Stimulated activated CD4-positive, alpha-beta T cell treated with anti-CD3 and anti-CD28 coated beads, Interleukin-4, amount 100 ng/mL, for 4 hours (primary cell): ENCODE results near the gene TFIP11.

Experiments used
- DNase-seq, 2 experiments: peaks; one replicate each; pipeline ENCODE4 v3.0.0-alpha.2; 2020

The TFIP11 gene

GRCh38 chr22:26512149-26512793, at the start of gene TFIP11:
Gene TFIP11, minus strand, starts transcription at chr22:26512473. Its CDS starts 2,201 bp downstream, at chr22:26510272.
- peak; percentile 85 to 92 for DNase-seq

GRCh38 chr22:26561756-26562417, 49.6 kb upstream of the TFIP11 start:
- DNase-seq, result no peak

GRCh38 chr22:26559961-26560575, 47.8 kb upstream of the TFIP11 start:
- DNase-seq, result no peak

GRCh38 chr22:26558248-26558895, 46.1 kb upstream of the TFIP11 start:
- DNase-seq, result no peak

GRCh38 chr22:26556904-26557303, 44.6 kb upstream of the TFIP11 start:
- no peak for DNase-seq

- no peak for DNase-seq
Measured at GRCh38 chr22:26555478-26555877, 43.2 kb upstream of the TFIP11 start.

GRCh38 chr22:26554956-26555355, 42.7 kb upstream of the TFIP11 start:
- no peak for DNase-seq

GRCh38 chr22:26553056-26553752, 40.9 kb upstream of the TFIP11 start:
- DNase-seq, result no peak

GRCh38 chr22:26552466-26552865, 40.2 kb upstream of the TFIP11 start:
- DNase-seq, result no peak

GRCh38 chr22:26551568-26551967, 39.3 kb upstream of the TFIP11 start:
- DNase-seq, result no peak

GRCh38 chr22:26550498-26551033, 38.3 kb upstream of the TFIP11 start:
- DNase-seq, result no peak

GRCh38 chr22:26549902-26550497, 37.7 kb upstream of the TFIP11 start:
- DNase-seq, result no peak

- DNase-seq, result no peak
Measured at GRCh38 chr22:26548984-26549383, 36.7 kb upstream of the TFIP11 start.

GRCh38 chr22:26548303-26548702, 36.0 kb upstream of the TFIP11 start:
- DNase-seq, result no peak

GRCh38 chr22:26547837-26548236, 35.6 kb upstream of the TFIP11 start:
- DNase-seq, result no peak

GRCh38 chr22:26547426-26547825, 35.2 kb upstream of the TFIP11 start:
- peak; percentile 15 to 17 for DNase-seq

GRCh38 chr22:26546282-26546681, 34.0 kb upstream of the TFIP11 start:
- no peak for DNase-seq

- DNase-seq, result no peak
Measured at GRCh38 chr22:26545827-26546226, 33.6 kb upstream of the TFIP11 start.

GRCh38 chr22:26545385-26545784, 33.1 kb upstream of the TFIP11 start:
- no peak for DNase-seq

GRCh38 chr22:26544489-26544888, 32.2 kb upstream of the TFIP11 start:
- no peak for DNase-seq

- no peak for DNase-seq
Measured at GRCh38 chr22:26542831-26543230, 30.6 kb upstream of the TFIP11 start.

- DNase-seq, result no peak
Measured at GRCh38 chr22:26541167-26541819, 29.0 kb upstream of the TFIP11 start.
